ENCODE measurements around the gene OR13G1.

DNA sequence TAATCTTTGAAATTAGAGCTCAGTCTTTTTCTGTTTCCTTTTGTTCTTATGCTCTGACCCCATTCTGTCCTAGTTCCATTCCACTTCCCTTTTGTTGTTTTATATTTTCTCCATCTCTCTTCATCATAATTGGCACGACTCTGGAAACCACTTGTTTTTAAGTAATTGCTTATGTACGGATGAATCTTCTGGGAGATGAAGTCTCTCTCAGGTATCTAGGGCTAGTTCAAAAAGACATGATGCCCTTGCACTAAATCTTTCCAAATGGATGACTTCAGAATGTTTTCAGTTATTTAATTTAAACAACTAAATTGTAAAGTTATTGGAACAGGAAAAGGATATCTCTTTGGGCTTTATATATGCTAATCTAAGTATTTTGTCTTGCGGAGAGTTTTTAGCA, 37.0 kb upstream of the OR13G1 start, which contains the start of gene OR6F1:
- TF ChIP-seq, protein P1, sequence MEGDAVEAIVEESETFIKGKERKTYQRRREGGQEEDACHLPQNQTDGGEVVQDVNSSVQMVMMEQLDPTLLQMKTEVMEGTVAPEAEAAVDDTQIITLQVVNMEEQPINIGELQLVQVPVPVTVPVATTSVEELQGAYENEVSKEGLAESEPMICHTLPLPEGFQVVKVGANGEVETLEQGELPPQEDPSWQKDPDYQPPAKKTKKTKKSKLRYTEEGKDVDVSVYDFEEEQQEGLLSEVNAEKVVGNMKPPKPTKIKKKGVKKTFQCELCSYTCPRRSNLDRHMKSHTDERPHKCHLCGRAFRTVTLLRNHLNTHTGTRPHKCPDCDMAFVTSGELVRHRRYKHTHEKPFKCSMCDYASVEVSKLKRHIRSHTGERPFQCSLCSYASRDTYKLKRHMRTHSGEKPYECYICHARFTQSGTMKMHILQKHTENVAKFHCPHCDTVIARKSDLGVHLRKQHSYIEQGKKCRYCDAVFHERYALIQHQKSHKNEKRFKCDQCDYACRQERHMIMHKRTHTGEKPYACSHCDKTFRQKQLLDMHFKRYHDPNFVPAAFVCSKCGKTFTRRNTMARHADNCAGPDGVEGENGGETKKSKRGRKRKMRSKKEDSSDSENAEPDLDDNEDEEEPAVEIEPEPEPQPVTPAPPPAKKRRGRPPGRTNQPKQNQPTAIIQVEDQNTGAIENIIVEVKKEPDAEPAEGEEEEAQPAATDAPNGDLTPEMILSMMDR (IDR thresholded peaks at IDR 0.05 in 8 of 11, conservative IDR thresholded peaks at IDR 0.05 in 3 of 11): no peak
- TF ChIP-seq POLR2A (IDR thresholded peaks at IDR 0.05) (no peak), POLR2AphosphoS5 (IDR thresholded peaks at IDR 0.05) (no peak)

Data from spleen (tissue), 7 donors.